T-helper 22 cell (primary cell): Measurements from ENCODE around the gene CALR.
A peak's percentile ranks its signal among the peaks of the same experiment; 100 is the strongest.
"Not testable (repeated sequence)": the region's sequence is repeated elsewhere in the genome, so short reads cannot be mapped to it uniquely, and the experiment has no call there.

Experiments
- DNase-seq: peaks from one replicate; pipeline ENCODE4 v3.0.0-alpha.2; 2020; ENCODE audit warnings: low read depth

CALR gene

GRCh38 chr19:12952488-12953137, 14.2 kb downstream of the CALR start:
- DNase-seq = no peak

GRCh38 chr19:12953138-12953798, 14.9 kb downstream of the CALR start:
- DNase-seq = no peak

GRCh38 chr19:12953799-12954611, 15.6 kb downstream of the CALR start:
- DNase-seq = no peak

GRCh38 chr19:12954612-12954962, 16.2 kb downstream of the CALR start:
- no peak for DNase-seq

GRCh38 chr19:12955575-12955974, 17.2 kb downstream of the CALR start:
- DNase-seq = not testable (repeated sequence)

- no peak for DNase-seq
Observed at GRCh38 chr19:12955996-12956395, 17.6 kb downstream of the CALR start.

GRCh38 chr19:12956446-12957388, 18.3 kb downstream of the CALR start, which contains the start of gene GADD45GIP1:
TSS of gene GADD45GIP1 (minus strand) at chr19:12957223. CDS start at chr19:12957212, 11 bp downstream.
- DNase-seq = peak; percentile 59

- not testable (repeated sequence) for DNase-seq
Observed at GRCh38 chr19:12957389-12957952, 19.1 kb downstream of the CALR start.

- no peak for DNase-seq
Observed at GRCh38 chr19:12959481-12959880, 21.1 kb downstream of the CALR start.

- DNase-seq = peak; percentile 48
Observed at GRCh38 chr19:12965017-12965811, 26.8 kb downstream of the CALR start.

- no peak for DNase-seq
Observed at GRCh38 chr19:12965812-12966135, 27.4 kb downstream of the CALR start.

- DNase-seq = no peak
Observed at GRCh38 chr19:12967907-12968306, 29.5 kb downstream of the CALR start.

GRCh38 chr19:12969292-12969988, 31.0 kb downstream of the CALR start, which contains the start of gene DAND5:
TSS of gene DAND5 (plus strand) at chr19:12969576. CDS start at chr19:12969661, 85 bp downstream.
- no peak for DNase-seq

GRCh38 chr19:12970070-12970820, 31.8 kb downstream of the CALR start:
- no peak for DNase-seq

- DNase-seq = no peak
Observed at GRCh38 chr19:12973236-12973635, 34.8 kb downstream of the CALR start.

GRCh38 chr19:12974301-12975220, 36.2 kb downstream of the CALR start:
- DNase-seq = no peak

- no peak for DNase-seq
Observed at GRCh38 chr19:12975221-12975741, 36.9 kb downstream of the CALR start.

GRCh38 chr19:12976109-12976508, 37.7 kb downstream of the CALR start:
- DNase-seq = not testable (repeated sequence)
